Measurements from ENCODE around the gene MYO15B.

Gene MYO15B

GRCh38 chr17:75652341-75652740 lies 64.7 kb downstream of the MYO15B start:
- no peak for TF ChIP-seq CTCF (IDR thresholded peaks at IDR 0.05; ENCODE audit: insufficient read depth, low read length, missing control alignments)
- ChIA-PET POLR2A (interaction anchor here (1.7 kb wide), 1 partner anchor 19 kb away, joined by 7 read pairs; the partner anchor contains the start of gene SMIM5), CTCF (interaction anchor here (1.0 to 24.4 kb wide), 12 partner anchors 8 to 226 kb away, joined by 3 to 746 read pairs (median 7); partner anchors contain the start of genes RECQL5, SAP30BP and SMIM5)
- DNase-seq (ENCODE audit: low read depth, low spot score) = no peak
- no peak overlapping the region for H3K4me3 ChIP-seq (ENCODE audit: low read depth, low read length)

- ChIA-PET POLR2A (interaction anchor here (1.7 kb wide), 1 partner anchor 20 kb away, joined by 7 read pairs; the partner anchor contains the start of gene SMIM5), CTCF (interaction anchor here (0.8 to 24.4 kb wide), 9 partner anchors 9 to 226 kb away, joined by 3 to 746 read pairs (median 13); partner anchors contain the start of genes RECQL5, SAP30BP and SMIM5)
- DNase-seq (ENCODE audit: low read depth, low spot score) = no peak
These were observed 65.4 kb downstream of the MYO15B start for GRCh38 chr17:75652934-75653549.

GRCh38 chr17:75654176-75654575 lies 66.6 kb downstream of the MYO15B start:
- CTCF ChIA-PET = interaction anchor here (0.7 to 24.4 kb wide), 13 partner anchors 8 to 383 kb away, joined by 3 to 746 read pairs (median 6); partner anchors contain the start of genes MIF4GD, RECQL5, SAP30BP and SMIM5
- no peak for DNase-seq (ENCODE audit: low read depth, low spot score)
- TF ChIP-seq CTCF (IDR thresholded peaks at IDR 0.05; ENCODE audit: insufficient read depth, low read length, missing control alignments) = no peak
- H3K4me3 ChIP-seq (ENCODE audit: low read depth, low read length) = no peak overlapping the region
- POLR2A ChIA-PET = interaction anchor here (0.6 to 0.7 kb wide), 2 partner anchors 99 to 428 kb away, joined by 3 read pairs; no protein-coding TSS in a partner anchor

More at GRCh38 chr17:75652934-75653549, 65.4 kb downstream of the MYO15B start:
- TF ChIP-seq CTCF (IDR thresholded peaks at IDR 0.05; ENCODE audit: insufficient read depth, low read length, missing control alignments) = peak; percentile 78
- H3K4me3 ChIP-seq (ENCODE audit: low read depth, low read length) = no peak overlapping the region

GRCh38 chr17:75658237-75658636 lies 70.6 kb downstream of the MYO15B start:
- no peak overlapping the region for H3K4me3 ChIP-seq (ENCODE audit: low read depth, low read length)
- DNase-seq (ENCODE audit: low read depth, low spot score) = no peak
- ChIA-PET CTCF (interaction anchor here (1.0 to 24.4 kb wide), 10 partner anchors 8 to 236 kb away, joined by 3 to 746 read pairs (median 6); partner anchors contain the start of genes RECQL5, SAP30BP and SMIM5), POLR2A (no interaction called here)
- no peak for TF ChIP-seq CTCF (IDR thresholded peaks at IDR 0.05; ENCODE audit: insufficient read depth, low read length, missing control alignments)

- POLR2A ChIA-PET = no interaction called here
- no peak for TF ChIP-seq CTCF (IDR thresholded peaks at IDR 0.05; ENCODE audit: insufficient read depth, low read length, missing control alignments)
- H3K4me3 ChIP-seq (ENCODE audit: low read depth, low read length) = no peak overlapping the region
- CTCF ChIA-PET = interaction anchor here (0.6 to 24.4 kb wide), 5 partner anchors 9 to 121 kb away, joined by 3 to 746 read pairs (median 14); partner anchors contain the start of gene SMIM5
- DNase-seq (ENCODE audit: low read depth, low spot score) = no peak
These were observed 73.9 kb downstream of the MYO15B start for GRCh38 chr17:75661531-75661930.

- no peak overlapping the region for H3K4me3 ChIP-seq (ENCODE audit: low read depth, low read length)
- no peak for TF ChIP-seq CTCF (IDR thresholded peaks at IDR 0.05; ENCODE audit: insufficient read depth, low read length, missing control alignments)
- no peak for DNase-seq (ENCODE audit: low read depth, low spot score)
- ChIA-PET CTCF (interaction anchor here (1.0 to 24.4 kb wide), 3 partner anchors 10 to 91 kb away, joined by 4 to 746 read pairs (median 14); partner anchors contain the start of gene SMIM5), POLR2A (no interaction called here)
These were observed 74.9 kb downstream of the MYO15B start for GRCh38 chr17:75662511-75662910.
